ENCODE results near the gene SMYD3.

The SMYD3 gene

DNA sequence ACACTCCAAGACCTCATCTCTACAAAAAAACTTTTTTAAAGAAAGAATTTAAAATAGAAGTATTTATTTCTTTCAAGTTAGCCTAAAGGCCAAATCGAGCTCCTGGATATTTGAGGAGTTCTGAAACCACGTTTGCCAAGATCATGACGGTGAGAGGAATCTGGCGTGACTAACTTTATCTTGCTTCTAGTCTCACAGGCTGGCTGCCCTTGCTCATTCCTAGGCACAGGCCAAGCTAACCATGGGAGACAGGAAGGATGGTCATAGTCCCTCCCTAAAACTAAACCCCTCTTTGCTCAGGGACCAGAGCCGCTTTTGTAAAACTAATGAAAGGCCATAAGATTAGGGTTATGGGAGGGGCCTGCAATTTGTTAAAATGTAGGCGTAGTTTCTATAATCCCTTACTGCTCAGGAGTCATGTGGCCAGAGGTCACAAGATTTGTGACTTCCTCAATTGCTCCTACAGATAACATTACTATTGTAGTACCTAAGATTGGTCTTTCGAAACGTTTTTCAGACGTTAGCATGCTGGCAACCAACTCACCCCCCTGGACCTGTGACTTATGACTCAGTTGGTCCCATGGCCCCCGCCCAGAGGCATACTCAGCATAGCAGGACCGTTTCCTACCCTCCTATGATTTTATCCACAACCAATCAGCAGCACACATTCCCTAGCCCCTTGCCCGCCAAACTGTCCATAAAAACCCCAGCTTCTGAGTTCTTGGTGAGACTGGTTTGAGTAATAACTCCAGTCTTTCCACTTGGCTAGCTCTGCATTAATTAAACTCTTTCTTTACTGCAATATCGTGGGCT is 425.0 kb downstream of the SMYD3 start:
- Histone ChIP-seq H3K36me3 (ENCODE audit: insufficient read depth) (no peaks in the 10 kb centered on the region), H3K4me2 (no peak overlapping the region), H3K4me1 (ENCODE audit: low read depth, poor library complexity, severe bottlenecking) (no peaks in the 10 kb centered on the region), H2AFZ (ENCODE audit: low read depth) (no peak overlapping the region), H3K27ac (no peak overlapping the region), H4K20me1 (ENCODE audit: insufficient read depth) (no peaks in the 10 kb centered on the region), H3K79me2 (ENCODE audit: insufficient read depth, low read depth) (no peaks in the 10 kb centered on the region), H3K27me3 (ENCODE audit: insufficient read depth, low read depth) (no peaks in the 10 kb centered on the region), H3K4me3 (IDR thresholded peaks at IDR 0.05; ENCODE audit: insufficient read depth, low read depth, low read length) (no peak overlapping the region), H3K9ac (no peak overlapping the region)
- no peak for TF ChIP-seq CTCF (conservative IDR thresholded peaks at IDR 0.05; ENCODE audit: low read depth, low read length)

DNA sequence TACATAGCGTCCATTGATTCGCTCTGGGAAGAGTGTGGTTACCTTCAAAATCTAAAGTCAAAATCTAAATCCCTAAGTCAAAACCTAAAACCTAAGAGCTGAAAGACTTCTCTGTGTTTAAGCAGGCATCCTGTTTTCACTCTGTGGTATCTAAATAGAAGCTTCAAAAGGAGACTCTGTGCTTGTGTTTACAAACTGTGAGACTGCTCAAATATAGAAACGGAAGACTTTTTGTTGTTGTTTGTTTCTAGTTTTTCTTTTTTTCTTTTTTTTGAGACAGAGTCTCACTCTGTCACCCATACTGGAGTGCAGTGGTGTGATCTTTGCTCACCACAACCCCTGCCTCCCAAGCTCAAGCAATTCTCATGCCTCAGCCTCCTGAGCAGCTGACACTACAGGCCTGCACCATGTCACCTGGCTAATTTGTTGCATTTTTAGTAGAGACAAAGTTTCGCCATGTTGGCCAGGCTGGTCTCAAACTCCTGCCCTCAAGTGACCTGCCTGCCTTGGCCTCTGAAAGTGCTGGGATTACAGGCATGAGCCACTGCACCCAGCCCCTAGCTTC is 425.9 kb downstream of the SMYD3 start:
- no peak overlapping the region for H3K9ac ChIP-seq
- no peak overlapping the region for H3K27ac ChIP-seq
- TF ChIP-seq CTCF (conservative IDR thresholded peaks at IDR 0.05; ENCODE audit: low read depth, low read length), result no peak
- H2AFZ ChIP-seq (ENCODE audit: low read depth), result no peak overlapping the region
- no peak overlapping the region for H3K4me2 ChIP-seq
- H4K20me1 ChIP-seq (ENCODE audit: insufficient read depth), result no peaks in the 10 kb centered on the region
- H3K27me3 ChIP-seq (ENCODE audit: insufficient read depth, low read depth), result no peaks in the 10 kb centered on the region
- no peaks in the 10 kb centered on the region for H3K4me1 ChIP-seq (ENCODE audit: low read depth, poor library complexity, severe bottlenecking)
- no peak overlapping the region for H3K4me3 ChIP-seq (IDR thresholded peaks at IDR 0.05; ENCODE audit: insufficient read depth, low read depth, low read length)
- H3K36me3 ChIP-seq (ENCODE audit: insufficient read depth), result no peaks in the 10 kb centered on the region
- no peaks in the 10 kb centered on the region for H3K79me2 ChIP-seq (ENCODE audit: insufficient read depth, low read depth)

- H3K36me3 ChIP-seq (ENCODE audit: insufficient read depth), result no peaks in the 10 kb centered on the region
- H3K79me2 ChIP-seq (ENCODE audit: insufficient read depth, low read depth), result no peaks in the 10 kb centered on the region
- no peak for TF ChIP-seq CTCF (conservative IDR thresholded peaks at IDR 0.05; ENCODE audit: low read depth, low read length)
- no peaks in the 10 kb centered on the region for H4K20me1 ChIP-seq (ENCODE audit: insufficient read depth)
- H3K27ac ChIP-seq, result no peak overlapping the region
- no peaks in the 10 kb centered on the region for H3K27me3 ChIP-seq (ENCODE audit: insufficient read depth, low read depth)
- H2AFZ ChIP-seq (ENCODE audit: low read depth), result no peak overlapping the region
- H3K4me3 ChIP-seq (IDR thresholded peaks at IDR 0.05; ENCODE audit: insufficient read depth, low read depth, low read length), result no peak overlapping the region
- H3K4me2 ChIP-seq, result no peak overlapping the region
- no peaks in the 10 kb centered on the region for H3K4me1 ChIP-seq (ENCODE audit: low read depth, poor library complexity, severe bottlenecking)
- H3K9ac ChIP-seq, result no peak overlapping the region
These were observed 427.0 kb downstream of the SMYD3 start for GRCh38 chr1:246080031-246080430.

DNA sequence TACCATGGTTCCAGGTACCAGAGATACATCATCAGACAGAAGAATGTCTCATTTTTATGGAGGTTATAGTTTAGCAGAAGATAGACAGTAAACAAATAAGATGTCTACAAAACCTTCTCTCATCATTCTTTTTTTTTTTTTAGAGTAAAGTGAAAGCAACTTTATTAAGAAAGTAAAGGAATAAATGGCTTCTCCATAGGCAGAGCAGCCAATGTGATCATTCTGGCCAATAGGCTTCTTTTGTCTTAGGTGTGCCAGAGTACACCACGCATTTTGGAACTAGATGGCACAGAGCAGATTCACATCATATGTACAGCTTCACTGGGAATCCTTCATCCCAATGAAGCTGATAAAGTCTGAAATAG is 428.2 kb downstream of the SMYD3 start:
- no peak overlapping the region for H3K4me3 ChIP-seq (IDR thresholded peaks at IDR 0.05; ENCODE audit: insufficient read depth, low read depth, low read length)
- H3K79me2 ChIP-seq (ENCODE audit: insufficient read depth, low read depth), result no peaks in the 10 kb centered on the region
- H4K20me1 ChIP-seq (ENCODE audit: insufficient read depth), result no peaks in the 10 kb centered on the region
- H3K36me3 ChIP-seq (ENCODE audit: insufficient read depth), result no peaks in the 10 kb centered on the region
- TF ChIP-seq CTCF (conservative IDR thresholded peaks at IDR 0.05; ENCODE audit: low read depth, low read length), result no peak
- no peak overlapping the region for H3K4me2 ChIP-seq
- H3K27me3 ChIP-seq (ENCODE audit: insufficient read depth, low read depth), result no peaks in the 10 kb centered on the region
- H3K27ac ChIP-seq, result no peak overlapping the region
- H3K9ac ChIP-seq, result no peak overlapping the region
- H3K4me1 ChIP-seq (ENCODE audit: low read depth, poor library complexity, severe bottlenecking), result no peaks in the 10 kb centered on the region
- no peak overlapping the region for H2AFZ ChIP-seq (ENCODE audit: low read depth)
